WI38 (cell line): ENCODE measurements around the gene ADAMTS8.

Source experiments
- H3K4me3 ChIP-seq: 2 replicates; pipeline ENCODE4 v1.5.1; 2011; ENCODE audit warnings: low read depth, mild to moderate bottlenecking, control low read depth, low read length
- TF ChIP-seq, protein P1 (sequence below): IDR thresholded peaks from 2 replicates; pipeline ENCODE4 v1.5.1; 2012; ENCODE audit warnings: low read depth, mild to moderate bottlenecking, control low read depth, low read length

Gene ADAMTS8

GRCh38 chr11:130427581-130428315 lies 661 bp downstream of the ADAMTS8 start:
- H3K4me3 ChIP-seq, result peak overlapping the region; percentile 58
- TF ChIP-seq, protein P1, sequence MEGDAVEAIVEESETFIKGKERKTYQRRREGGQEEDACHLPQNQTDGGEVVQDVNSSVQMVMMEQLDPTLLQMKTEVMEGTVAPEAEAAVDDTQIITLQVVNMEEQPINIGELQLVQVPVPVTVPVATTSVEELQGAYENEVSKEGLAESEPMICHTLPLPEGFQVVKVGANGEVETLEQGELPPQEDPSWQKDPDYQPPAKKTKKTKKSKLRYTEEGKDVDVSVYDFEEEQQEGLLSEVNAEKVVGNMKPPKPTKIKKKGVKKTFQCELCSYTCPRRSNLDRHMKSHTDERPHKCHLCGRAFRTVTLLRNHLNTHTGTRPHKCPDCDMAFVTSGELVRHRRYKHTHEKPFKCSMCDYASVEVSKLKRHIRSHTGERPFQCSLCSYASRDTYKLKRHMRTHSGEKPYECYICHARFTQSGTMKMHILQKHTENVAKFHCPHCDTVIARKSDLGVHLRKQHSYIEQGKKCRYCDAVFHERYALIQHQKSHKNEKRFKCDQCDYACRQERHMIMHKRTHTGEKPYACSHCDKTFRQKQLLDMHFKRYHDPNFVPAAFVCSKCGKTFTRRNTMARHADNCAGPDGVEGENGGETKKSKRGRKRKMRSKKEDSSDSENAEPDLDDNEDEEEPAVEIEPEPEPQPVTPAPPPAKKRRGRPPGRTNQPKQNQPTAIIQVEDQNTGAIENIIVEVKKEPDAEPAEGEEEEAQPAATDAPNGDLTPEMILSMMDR, result no peak

DNA sequence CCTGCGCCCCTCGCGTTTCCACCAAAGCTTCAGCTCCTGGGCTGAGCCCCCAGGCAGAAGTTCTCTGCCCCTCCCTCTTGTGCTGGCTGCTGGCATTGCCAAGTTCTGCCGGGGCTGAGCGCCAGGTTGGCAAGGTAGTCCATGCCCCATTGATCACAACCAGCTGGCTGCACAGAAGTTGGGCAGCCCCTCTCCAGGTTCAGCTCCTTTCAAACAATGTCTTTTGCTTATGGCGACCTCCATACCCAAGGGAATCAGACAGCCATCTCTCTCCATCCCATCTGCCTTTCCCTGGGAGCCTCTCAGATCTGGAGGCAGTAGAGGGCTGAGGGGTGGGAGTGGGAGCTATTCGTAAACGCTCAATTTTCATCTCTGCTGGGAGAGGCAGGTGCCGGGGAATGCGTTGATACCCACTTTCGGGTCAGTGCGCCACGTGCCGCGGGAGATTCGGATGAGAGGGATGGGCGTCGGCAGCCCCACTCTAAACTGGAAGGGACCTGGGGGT lies 1.5 kb downstream of the ADAMTS8 start:
- TF ChIP-seq, protein P1, result no peak
- peak overlapping the region; percentile 58 for H3K4me3 ChIP-seq

DNA sequence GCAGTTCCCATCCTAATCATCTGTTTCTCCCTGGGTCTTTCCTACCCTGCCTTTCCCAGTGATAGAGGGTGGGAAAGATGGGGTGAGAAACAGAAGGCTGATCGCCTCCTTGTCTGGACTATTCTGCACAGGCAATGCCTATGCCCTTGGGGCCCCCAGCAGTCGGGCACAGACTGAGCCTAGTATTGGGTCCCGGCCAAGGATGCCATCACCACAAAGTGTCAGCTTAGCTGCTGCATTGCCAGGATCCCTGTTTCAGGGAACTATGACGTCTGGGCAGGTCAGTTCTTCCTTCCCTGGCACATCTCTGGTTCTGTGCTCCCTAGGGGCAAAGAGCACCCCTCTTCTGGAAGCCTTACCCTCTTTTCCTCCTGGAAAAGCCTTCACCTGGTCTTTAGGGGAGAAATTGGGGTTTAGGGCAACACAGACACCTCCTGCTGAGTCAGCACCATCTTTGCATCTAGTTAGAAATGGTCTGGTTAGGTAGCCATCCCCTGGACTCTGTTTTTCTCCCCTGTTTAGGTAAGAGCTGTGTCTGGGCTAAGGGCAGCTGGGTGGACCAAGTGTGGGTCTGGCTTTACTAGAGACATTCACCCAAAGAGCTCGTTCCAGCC lies 2.1 kb downstream of the ADAMTS8 start:
- TF ChIP-seq, protein P1, result no peak
- H3K4me3 ChIP-seq, result peak overlapping the region; percentile 58

- TF ChIP-seq, protein P1, result no peak
- no peak overlapping the region for H3K4me3 ChIP-seq
Measured at GRCh38 chr11:130425156-130425555, 3.3 kb downstream of the ADAMTS8 start.

GRCh38 chr11:130424613-130425140 lies 3.7 kb downstream of the ADAMTS8 start:
- TF ChIP-seq, protein P1, result no peak
- H3K4me3 ChIP-seq, result no peak overlapping the region

DNA sequence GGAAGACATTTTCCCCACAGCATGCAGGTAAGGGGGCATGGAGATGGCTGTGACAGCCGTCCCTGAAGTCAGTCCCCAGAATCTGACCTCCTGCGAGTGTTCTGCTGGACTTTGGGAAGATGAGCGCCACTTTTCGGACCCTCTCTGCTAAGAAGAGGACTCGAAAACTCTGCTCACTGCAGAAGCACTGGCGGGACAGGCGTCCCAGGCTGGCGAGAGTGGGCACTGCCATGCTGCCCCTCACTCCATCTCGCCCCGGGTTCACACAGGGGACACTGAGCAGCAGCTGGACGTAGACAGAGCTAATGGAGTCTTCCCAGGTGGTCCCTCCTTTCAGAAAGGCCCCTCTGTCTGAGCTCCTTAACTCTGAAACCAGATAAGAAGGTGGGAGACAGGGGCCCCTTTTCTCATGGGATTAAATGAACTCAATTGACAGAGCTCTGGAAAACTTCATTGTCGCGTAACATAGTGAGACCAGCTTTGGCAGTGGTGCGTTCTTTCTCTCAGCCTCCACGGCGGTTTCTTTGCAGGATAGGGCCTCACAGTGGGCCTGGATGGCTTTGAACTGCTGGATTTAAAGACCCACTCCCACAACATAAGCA lies 4.8 kb downstream of the ADAMTS8 start:
- TF ChIP-seq, protein P1, result no peak
- no peak overlapping the region for H3K4me3 ChIP-seq
